Occipital lobe (tissue), 2 donors: ENCODE measurements around the gene IFT81. TPM values are rescaled to one million over a fixed set of nuclear protein-coding genes. Genes with fewer than 3 reads are reported as not detected.

Experiments
- DNase-seq: peaks from one replicate; lab custom pipeline; 2025; lab: John Stamatoyannopoulos, UW
- total RNA-seq: library from RNA; depleted of rRNA; stranded (reverse); fragments of >200 nt; gene quantifications from one replicate; pipeline ENCODE4 v1.2.3, GENCODE V29; 2014

Gene IFT81
- total RNA-seq, 1 donor from 2014 or later: 90.6 TPM

DNA sequence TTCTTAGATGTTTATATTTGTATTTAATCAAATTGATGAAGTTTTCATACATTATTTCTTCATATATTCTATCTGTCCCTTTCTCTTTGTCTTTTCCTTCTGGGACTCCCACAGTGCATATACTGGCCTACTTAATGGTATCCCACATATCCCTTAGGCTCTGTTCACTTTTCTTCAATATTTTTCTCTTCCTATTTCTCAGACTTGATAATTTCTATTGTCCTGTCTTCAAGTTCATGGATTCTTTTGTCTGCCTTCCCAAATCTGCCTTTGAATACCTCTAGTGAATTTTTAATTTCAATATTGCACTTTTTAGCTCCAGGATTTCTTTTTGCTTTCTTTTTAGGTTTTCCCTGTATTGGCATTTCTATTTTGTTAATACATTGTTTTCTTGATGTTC, 33.4 kb downstream of the IFT81 start:
- no peak for DNase-seq

DNA sequence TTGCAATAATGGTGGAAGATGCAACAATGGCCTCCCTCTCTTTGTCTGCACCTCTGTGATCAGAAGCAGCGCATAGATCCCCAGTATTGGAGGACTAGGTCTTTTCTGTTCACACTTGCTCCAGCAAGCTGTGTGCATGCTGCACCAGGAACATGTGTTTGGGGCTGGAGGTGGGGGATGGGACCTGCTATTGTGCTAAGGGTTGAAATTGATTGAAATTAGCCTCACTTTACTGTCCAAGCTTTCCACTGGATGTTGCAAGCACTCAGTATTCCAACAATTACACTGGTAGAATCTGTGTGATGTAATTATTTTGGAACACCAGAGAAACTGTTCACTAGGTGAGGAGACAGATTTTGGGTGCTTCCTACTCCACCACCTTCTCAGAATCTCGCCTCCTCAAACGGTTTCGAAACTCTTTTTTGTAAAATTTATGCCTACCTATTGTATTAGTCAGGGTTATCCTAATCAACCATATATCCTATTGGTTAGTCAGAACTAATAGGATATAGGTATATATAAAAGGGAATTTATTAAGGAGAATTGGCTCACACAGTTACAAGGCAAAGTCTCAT, 35.6 kb downstream of the IFT81 start:
- no peak for DNase-seq

DNA sequence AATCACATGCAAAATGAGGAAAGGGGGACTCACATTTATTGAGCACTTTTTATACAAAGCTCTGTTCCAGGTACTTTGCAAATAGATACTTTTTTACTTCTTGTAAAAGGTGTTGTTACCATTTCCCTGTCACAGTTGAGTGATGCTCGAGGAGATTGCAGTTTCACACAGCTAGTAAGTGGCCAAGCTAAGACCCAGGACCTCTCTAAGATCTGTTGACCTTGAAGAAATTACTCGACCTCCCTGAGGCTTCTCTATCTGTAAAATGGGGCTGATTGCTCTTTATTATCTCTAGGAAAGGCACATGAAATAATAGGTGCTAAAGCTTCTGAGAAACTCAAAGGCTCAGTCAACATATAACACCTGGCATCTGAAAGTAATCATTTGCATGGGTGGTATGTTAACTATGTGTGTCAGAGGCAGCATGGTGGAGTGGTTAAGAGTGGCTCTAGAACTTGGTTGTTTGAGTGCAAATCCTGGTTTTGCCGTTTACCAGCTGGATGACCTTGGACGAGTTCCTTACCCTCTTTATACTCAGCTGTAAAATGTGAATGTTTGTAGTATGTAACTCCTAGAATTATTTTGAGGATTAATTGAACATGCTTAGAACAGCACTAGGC, 41.5 kb downstream of the IFT81 start:
- no peak for DNase-seq

DNA sequence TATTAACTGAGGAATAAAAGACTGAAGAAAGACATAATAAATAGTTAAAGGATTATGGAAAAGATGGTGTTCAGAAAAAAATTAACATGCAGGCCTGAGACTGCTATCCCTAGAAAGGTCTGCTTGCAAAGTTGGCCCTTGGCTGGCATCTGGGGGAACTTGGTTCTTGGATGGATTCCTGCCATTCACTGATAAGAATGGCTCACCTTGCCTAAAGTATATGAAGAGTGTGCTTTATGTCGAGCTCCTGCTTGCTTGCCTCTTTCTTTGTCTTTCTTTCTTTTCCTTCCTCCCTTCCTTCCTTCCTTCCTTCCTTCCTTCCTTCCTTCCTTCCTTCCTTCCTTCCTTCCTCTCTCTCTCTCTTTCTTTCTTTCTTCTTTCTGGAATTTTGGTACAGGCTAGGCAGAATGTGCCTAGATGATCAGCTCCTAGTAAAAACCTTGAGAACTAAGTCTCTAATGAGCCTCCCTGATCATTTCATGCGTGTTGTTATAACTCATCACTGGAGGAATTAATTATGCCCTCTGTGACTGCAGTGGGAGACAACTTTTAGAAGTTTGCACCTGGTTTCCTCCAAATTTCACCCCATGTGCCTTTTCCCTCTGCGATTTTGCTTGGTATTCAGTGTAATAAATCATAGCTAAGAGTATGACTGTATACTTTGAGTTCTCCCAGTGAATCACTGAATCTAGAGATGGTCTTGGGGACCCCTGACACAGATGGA, 44.7 kb downstream of the IFT81 start:
- no peak for DNase-seq

DNA sequence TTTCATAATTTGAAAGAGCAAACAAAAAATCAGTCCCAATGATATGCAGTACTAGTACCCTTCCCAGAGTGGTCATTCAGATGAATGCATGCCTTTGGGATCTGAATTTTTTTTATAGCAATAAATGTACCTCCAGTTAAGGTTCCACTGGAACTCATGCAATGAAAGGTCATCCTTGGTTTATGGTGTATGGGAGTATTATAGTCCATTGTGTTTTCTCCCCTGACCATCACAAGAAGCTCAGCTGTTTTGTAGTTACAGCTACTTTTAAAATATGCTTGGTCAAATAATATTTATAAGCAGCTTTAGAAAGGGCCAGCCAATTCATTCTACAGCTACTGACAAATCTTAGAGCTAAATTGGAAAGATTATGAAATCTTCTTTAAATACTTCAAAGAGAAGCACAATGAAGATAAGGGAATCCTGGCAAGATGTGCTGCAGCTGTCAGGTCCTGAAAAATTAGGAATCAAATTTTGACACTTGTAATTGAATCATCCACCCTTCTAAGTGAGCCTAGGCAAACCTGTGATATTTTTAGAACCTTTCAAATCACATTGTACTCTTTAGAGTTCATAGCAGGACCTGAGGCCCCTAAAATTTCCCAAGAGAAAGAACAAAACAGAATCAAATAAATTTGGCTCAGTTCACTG, 46.5 kb downstream of the IFT81 start:
- DNase-seq: no peak

DNA sequence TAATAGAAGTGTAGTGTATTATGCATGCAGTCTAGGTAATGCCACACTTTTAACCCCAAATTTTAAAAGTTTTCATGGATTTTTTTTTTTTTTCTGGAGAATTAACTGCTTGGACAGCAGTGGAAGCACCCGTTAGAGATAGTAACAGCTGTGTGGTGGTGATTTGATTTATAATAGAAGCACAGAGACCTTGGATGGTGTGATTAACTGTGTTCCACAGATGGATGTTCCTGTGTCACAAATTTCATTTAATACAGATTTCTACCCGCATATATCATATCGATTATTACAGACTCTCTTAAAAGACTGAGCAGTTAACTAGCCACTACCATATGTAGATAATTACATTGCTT, 47.0 kb downstream of the IFT81 start:
- no peak for DNase-seq

DNA sequence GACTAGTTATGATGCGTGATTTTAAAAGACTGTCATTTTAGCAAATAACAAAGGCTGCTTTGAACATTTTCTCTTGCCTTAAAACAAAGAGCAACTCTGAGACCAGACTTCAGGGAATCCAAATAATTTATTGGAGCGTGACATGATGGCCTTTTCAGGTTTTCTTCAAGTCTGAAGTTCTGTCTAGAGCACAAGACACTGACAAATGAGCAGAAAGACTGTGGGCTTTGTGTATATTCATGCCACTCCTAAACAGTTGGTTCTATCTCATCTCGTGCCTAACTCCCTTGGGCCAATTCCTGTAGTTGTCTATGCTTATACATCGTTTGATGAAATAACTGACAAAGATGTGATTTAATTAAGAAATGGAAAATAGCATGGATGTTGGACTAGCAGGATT, 47.5 kb downstream of the IFT81 start:
- no peak for DNase-seq

DNA sequence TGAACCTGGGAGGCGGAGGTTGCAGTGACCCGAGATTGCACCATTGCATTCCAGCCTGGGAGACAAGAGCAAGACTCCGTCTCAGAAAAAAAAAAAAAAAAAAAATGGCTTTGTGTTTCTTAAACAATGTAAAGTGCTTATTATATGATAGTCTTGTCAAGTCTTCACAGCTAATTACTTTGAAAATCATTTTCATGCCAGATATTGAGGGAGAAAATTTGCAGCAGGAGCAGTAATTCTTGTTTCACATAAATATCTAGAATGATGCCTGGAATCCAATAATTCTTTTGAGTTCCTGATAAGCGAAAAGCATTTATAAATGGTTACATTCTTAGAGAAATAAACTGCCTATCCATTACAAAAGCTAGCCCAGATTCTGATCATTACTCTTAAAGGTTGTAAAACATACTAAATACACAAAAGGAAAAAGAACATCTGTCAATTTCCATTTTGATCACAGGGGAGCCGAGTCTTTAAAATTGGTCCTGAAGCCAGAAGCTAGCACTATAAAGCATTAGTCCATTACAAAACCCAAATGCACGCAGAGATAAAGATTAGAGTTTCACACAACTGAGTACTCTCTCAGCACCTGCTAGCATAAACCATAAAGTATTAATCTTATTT, 50.3 kb downstream of the IFT81 start:
- DNase-seq: no peak

DNA sequence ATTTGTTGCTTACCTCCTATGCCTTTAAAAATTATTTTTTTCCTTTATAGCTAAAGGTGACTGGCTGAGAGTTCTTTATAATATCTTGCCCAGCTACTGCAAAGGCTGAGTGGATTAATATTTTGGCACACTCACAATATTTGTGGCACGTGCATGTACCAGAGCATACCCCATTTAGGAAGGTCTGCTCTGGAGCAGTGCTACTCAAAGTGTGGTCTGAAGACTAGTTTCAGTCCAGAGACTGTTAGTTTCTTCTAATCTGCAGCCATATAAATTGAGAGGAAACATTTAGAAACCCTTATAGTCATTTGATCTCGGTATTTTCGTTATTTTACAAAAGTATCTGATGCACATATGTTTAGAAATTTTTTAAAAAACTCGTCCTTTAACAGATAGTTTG, 51.0 kb downstream of the IFT81 start:
- no peak for DNase-seq

DNA sequence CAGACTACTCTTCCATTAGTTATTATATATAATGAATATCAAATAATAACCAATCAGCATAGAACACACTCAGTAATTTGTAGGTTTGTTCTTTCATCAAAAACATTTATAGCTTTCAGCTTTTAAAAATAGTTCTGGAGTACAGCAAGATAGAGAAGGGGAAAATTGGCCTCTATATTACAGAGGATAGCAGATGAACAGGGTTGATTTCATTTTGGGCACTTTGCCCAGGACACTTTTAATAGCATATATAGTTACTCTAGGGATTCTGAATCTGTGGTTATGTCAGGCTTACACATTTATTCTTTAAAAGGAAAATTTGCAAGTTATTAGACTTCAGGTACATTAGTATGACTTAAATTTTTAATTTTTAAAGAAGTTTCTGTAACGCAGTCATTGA, 52.6 kb downstream of the IFT81 start:
- no peak for DNase-seq

DNA sequence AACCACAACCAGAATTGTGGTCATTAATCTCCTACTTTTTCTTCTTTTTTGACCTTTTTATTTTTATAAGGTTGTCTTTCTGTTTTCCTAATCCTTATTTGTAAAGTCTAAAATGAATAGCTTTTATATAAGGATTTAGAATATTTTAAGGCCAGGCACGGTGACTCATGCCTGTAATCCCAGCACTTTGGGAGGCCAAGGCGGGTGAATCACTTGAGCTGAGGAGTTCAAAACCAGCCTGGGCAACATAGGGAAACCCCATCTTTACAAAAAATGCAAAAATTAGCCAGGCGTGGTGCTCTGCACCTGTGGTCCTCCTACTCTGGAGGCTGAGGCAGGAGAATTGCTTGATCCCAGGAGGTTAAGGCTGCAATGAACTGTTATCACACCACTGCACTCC, 55.1 kb downstream of the IFT81 start:
- no peak for DNase-seq

DNA sequence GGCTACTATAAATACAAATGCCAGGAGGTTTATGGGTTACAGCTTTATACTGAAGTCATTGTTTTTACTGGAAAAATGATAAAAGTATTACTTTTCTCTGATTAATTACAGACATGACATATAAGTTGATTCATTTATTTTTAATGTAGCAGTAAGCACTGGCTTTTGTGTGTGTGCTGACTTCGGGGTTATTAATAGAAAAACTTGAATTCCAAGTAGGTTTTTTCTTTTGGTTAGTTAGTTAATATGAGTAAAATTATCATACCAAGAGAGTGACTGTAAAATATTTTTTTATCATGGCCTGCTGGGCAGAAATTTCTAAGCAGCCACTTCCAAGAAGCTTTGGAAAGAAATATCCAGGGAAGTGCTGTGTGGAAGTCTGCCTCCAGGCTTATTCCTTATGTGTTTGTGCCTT, 56.4 kb downstream of the IFT81 start:
- DNase-seq: no peak

DNA sequence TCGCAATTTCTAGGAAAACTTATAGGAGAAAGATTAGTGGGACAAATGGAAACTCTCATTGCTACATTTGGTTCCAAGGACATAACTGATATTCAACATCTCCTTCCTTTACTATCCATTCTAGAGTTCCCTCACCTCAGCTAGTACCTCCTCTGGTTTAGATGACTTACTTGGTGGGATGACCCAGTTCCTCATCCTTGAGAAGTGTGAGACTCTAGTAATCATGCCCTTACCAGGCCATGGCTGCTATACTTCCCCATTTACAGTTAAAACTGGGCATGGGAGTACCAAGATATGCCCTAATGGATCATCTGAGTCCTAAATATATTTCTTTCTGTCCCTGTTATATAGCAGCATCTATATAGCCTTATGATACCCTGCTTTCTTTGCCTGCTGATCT, 58.1 kb downstream of the IFT81 start:
- DNase-seq: no peak

DNA sequence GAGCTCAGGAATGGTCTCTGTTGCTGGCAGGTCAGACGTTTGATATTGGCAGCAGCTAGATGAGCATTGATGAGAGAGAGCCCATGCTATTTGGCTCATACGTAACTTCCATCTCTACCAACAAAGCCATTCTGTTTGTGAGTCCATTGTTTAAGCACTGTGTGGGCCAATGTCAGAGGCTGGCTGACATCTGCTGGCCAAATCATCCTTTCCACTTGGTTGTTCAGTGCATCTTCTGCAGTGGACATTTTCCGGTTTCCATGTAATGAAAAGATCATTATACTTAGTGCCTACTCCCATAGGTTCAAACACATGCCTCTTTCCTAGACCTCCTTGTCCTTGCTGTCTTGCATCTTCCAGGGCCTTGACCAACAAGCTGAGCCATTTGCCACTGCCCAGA, 59.2 kb downstream of the IFT81 start:
- DNase-seq: peak; percentile 2

DNA sequence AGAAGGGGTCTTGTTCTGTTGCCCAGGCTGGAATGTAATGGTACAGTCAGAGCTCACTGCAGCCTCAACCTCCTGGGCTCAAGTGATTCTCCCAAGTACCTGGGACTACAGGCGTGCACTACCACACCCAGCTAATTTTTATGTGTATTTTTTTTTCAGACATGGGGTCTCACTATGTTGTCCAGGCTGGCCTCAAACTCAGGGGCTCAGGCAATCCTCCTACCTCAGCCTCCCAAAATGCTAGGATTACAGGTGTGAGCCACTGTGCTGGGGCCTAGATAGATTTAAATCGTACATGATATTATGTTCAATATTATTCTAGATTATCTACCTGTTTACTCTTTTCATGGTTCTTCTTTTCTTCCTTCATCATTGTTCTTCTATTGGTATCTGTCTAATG, 61.5 kb downstream of the IFT81 start:
- DNase-seq: no peak

DNA sequence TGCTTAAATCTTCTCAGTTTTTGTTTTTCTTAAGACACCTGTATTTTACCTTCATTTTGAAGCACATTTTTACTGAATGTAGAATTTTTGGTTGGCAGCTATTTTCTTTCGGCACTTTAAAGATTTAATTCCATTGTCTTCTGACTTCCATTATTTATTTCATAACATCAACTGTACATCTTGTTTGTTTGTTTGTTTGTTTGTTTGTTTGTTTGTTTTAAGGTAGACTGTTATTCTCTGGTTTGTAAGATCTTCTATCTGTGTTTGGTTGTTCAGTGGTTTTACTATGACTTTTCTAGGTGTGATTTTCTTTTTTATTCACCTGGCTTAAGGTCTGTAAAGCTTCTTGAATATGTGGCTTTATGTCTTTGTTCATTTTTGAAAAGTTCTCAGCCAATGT, 61.9 kb downstream of the IFT81 start:
- DNase-seq: no peak

DNA sequence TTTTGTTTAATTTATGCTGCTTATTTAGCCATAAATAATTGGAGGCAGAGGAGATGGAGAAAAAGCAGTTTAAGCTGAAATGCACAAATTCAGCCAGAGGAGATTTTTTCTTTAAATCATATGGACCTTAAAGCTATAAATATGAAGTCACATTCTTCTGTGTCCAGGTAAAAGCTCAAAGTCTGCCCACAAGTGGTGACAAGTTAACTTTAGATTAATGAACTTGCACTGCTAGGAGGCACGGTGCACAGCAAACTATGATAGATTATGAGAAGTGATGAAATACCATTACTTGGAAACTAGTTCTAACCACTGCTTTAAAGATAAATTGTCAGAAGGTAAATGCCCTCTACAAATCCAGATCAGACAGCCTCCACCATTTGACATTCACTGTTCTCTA, 69.0 kb downstream of the IFT81 start:
- no peak for DNase-seq

DNA sequence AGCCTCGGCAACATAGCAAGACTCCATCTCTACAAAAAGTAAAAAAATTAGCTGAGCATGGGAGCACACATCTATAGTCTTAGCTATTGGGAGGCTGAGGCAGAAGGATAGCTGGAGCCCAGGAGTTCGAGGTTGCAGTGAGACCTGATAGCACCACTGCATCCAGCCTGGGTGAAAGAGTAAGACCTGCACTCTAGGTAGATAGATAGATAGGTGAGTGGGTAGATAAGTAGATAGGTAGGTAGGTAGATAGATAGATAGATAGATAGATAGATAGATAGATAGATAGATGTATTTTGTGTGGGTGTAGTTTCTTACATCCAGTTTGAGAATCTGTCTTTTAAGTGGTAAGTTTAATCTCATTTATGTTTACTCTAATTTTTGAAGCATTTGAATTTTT, 72.8 kb downstream of the IFT81 start:
- no peak for DNase-seq

DNA sequence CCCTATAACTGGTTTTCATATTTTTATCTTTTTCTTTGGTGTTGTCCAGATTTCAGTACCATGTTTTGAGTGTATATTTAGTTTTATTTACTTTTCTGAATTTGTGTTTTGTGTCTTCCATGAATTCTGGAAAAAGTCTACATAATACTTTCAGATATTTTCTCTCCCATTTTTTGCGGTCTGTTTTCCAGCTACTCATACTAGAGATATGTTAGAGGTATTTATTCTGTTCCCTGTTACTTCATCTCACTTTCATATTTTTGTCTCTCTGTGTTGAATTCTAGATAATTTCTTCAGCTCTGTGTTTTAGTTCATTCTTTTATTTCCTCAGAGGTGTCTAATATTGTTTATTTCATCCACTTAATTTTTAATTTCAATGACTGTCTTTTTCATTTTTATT, 74.2 kb downstream of the IFT81 start:
- no peak for DNase-seq

DNA sequence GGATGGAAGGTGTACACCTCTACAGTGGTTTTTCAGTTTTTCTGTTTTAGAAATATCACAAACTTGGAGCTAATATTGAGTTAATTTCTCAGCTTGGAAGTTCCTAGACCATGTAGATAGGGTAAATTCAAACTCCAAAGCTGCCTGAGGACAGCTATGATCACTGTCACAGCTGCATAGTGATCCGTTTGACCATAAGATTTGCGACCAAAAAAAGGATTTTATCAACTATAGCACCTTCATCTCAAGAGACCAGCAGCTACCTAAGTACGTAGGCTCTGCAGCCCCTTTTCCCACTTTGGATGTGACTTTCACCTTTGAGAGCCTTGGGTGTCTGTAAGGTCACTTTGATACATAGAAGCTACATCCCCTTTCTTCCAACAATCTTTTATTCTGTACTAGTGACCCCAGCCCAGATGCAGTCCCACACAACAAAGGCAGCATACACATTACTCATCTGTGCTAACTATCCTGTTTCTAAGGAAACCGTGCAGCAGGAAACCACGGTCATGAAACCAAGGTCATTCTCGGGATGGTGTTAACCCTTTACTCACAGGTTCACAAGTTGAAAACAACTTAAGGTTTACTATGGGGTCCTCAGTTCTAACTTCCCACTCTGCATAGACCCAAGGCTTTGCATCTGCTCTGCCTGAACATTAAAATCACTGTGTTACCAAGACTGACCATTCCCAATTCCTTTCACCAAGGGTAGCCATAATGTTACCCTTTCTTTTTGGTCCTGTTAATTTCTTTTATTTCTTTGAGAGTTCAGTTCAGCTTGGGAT, 75.4 kb downstream of the IFT81 start:
- no peak for DNase-seq

DNA sequence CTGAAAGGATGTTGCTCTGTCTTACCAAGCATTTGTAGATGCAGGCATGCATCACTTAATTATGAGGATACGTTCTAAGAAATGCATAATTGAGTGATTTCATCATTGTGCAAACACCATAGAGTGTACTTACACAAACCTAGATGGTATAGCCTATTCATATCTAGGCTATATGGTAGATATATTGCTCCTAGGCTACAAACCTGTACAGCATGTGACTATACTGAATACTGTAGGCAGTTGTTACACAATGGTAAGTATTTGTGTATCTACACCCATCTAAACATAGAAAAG, 75.9 kb downstream of the IFT81 start:
- no peak for DNase-seq

DNA sequence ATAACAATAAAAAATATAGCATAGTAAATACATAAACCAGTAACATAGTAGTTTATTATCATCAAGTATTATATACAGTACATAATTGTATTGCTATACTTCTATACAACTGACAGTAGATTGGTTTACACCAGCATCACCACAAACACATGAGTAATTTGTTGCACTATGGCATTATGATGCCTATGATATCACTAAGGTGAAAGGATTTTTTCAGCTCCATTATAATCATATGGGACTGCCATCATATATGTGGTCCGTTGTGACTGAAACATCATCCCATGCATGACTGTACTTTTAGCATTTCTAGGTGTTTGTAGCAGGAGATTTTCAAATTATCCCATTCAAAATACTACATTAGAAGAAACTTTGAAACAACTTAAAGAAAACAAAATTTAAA, 77.8 kb downstream of the IFT81 start:
- DNase-seq: no peak
